Endothelial cell of umbilical vein (primary cell): Measurements from ENCODE around the gene MUC16. TPM values are rescaled to one million over a fixed set of nuclear protein-coding genes. Genes with fewer than 3 reads are reported as not detected.

ENCODE experiments used
- BruUV-seq: library from RNA; stranded (reverse); fragments of 400-500 nt; replicated peaks from 2 replicates; lab custom pipeline; 2021; lab: Mats Ljungman, UMichigan
- CTCF ChIA-PET: fragments of 300-600, 350-600 bp; sonication (Branson Sonifier 250); formaldehyde crosslinking; loops from one replicate; lab custom pipeline; 2021; ENCODE audit warnings: antibody characterized with exemption, inconsistent platforms; lab: Charles Lee
- POLR2A ChIA-PET: fragments of 300-600, 350-600 bp; sonication (Branson Sonifier 250); formaldehyde crosslinking; loops from one replicate; lab custom pipeline; 2021; ENCODE audit warnings: antibody characterized with exemption, inconsistent platforms; lab: Charles Lee
- DNase-seq: peaks from one replicate; pipeline ENCODE4 v3.0.0-alpha.2; 2011; ENCODE audit warnings: low read depth, low spot score
- FAIRE-seq: peaks from 2 replicates; lab custom pipeline; 2011; peaks lifted over from hg19 to GRCh38; lab: Jason Lieb, UNC
- H2AFZ ChIP-seq: 2 replicates; pipeline ENCODE4 v1.6.0; 2012; ENCODE audit warnings: low read depth, low read length, control low read depth, inconsistent platforms
- H3K27ac ChIP-seq: 2 replicates; pipeline ENCODE4 v1.5.1; 2011; ENCODE audit warnings: low read depth, mild to moderate bottlenecking, control low read depth, low read length, moderate library complexity; ENCODE audit not compliant: insufficient read depth
- H3K27me3 ChIP-seq, 2 experiments: 2 replicates each; pipeline versions ENCODE4 v1.6.0 to v1.6.1; 2011; ENCODE audit warnings: low read length in 2 of 2, mixed read lengths in 1 of 2; ENCODE audit not compliant: control insufficient read depth in 2 of 2, insufficient read depth in 2 of 2
- H3K36me3 ChIP-seq, 2 experiments: 2 replicates in 1 of 2; 3 replicates in 1 of 2; pipeline ENCODE4 v1.5.1; 2011; ENCODE audit warnings: low read length in 2 of 2, mild to moderate bottlenecking in 1 of 2, moderate library complexity in 1 of 2; ENCODE audit not compliant: control insufficient read depth in 2 of 2, insufficient read depth in 2 of 2; ENCODE audit errors: extremely low read depth in 1 of 2
- H3K4me1 ChIP-seq: 3 replicates; pipeline ENCODE4 v1.5.1; 2011; ENCODE audit warnings: mild to moderate bottlenecking, low read length; ENCODE audit not compliant: control insufficient read depth, insufficient read depth; ENCODE audit errors: extremely low read depth
- H3K4me2 ChIP-seq: 2 replicates; pipeline ENCODE4 v1.6.1; 2011; ENCODE audit warnings: low read length, control low read depth, mixed read lengths; ENCODE audit not compliant: insufficient read depth
- H3K4me3 ChIP-seq, 3 experiments: fragments of 200-600 bp in 1 of 3; sonication (generic), shearing (Covaris generic) in 1 of 3; replicated peaks in 1 of 3; 2 replicates each; pipeline ENCODE4 v1.5.1; 2011 to 2016; ENCODE audit warnings: control low read depth in 3 of 3, low read length in 3 of 3, mild to moderate bottlenecking in 2 of 3, inconsistent platforms in 1 of 3, low read depth in 1 of 3, moderate library complexity in 1 of 3; ENCODE audit not compliant: insufficient read depth in 1 of 3
- H3K79me2 ChIP-seq: 2 replicates; pipeline ENCODE4 v1.6.0; 2012; ENCODE audit warnings: low read length, inconsistent platforms; ENCODE audit not compliant: control insufficient read depth, insufficient read depth
- H3K9ac ChIP-seq: replicated peaks from 2 replicates; pipeline ENCODE3; 2011; ENCODE audit warnings: low read length, control low read depth; ENCODE audit not compliant: insufficient read depth; ENCODE audit errors: extremely low read depth
- H3K9me1 ChIP-seq: replicated peaks from 3 replicates; pipeline ENCODE4 v1.6.0; 2011; ENCODE audit warnings: mild to moderate bottlenecking, low read length; ENCODE audit not compliant: control insufficient read depth, insufficient read depth; ENCODE audit errors: extremely low read depth
- H3K9me3 ChIP-seq: replicated peaks from 2 replicates; pipeline ENCODE4 v1.5.1; 2012; ENCODE audit warnings: low read length, inconsistent platforms; ENCODE audit not compliant: control insufficient read depth, insufficient read depth
- H4K20me1 ChIP-seq: replicated peaks from 2 replicates; pipeline ENCODE3; 2011; ENCODE audit warnings: mild to moderate bottlenecking, low read length; ENCODE audit not compliant: control insufficient read depth, insufficient read depth; ENCODE audit errors: extremely low read depth
- EZH2 ChIP-seq: IDR thresholded peaks from 2 replicates; pipeline ENCODE4 v1.6.1; 2012; ENCODE audit warnings: borderline replicate concordance, low read depth, mild to moderate bottlenecking, moderate library complexity, low read length, inconsistent platforms; ENCODE audit not compliant: severe bottlenecking
- FOS ChIP-seq: IDR thresholded peaks from 2 replicates; pipeline ENCODE4 v1.6.1; 2011; ENCODE audit warnings: mild to moderate bottlenecking, low read length, moderate library complexity, borderline replicate concordance; ENCODE audit not compliant: insufficient read depth
- JUN ChIP-seq: IDR thresholded peaks from 2 replicates; pipeline ENCODE4 v1.6.1; 2011; ENCODE audit warnings: borderline replicate concordance, low read depth; ENCODE audit not compliant: insufficient read length, insufficient read depth
- MYC ChIP-seq: IDR thresholded peaks from one replicate; pipeline ENCODE4 v1.6.1; 2011; ENCODE audit warnings: mild to moderate bottlenecking, low read depth, low read length
- POLR2A ChIP-seq: IDR thresholded peaks from 2 replicates; pipeline ENCODE4 v1.6.1; 2012; ENCODE audit warnings: low read depth, mild to moderate bottlenecking, control low read depth, low read length
- POLR2AphosphoS5 ChIP-seq: IDR thresholded peaks from 2 replicates; pipeline ENCODE4 v1.6.1; 2012; ENCODE audit warnings: low read depth, mild to moderate bottlenecking, control low read depth, low read length, moderate library complexity; ENCODE audit not compliant: insufficient read depth
- dilution Hi-C: fragments of 300-500 bp; cut with MboI; formaldehyde crosslinking; loops from one replicate; pipeline ENCODE4 v1.15.0; 2019; ENCODE audit warnings: low sequenced_read_pairs; ENCODE audit not compliant: extremely low pct_ligation_motif_present
- intact Hi-C: fragments of 100-400 bp; cut with micrococcal nuclease; formaldehyde crosslinking; loops from one replicate; pipeline ENCODE4 v1.10.0; 2022
- polyA plus RNA-seq, 4 experiments: library from polyadenylated mRNA; depleted of rRNA in 3 of 4; stranded (reverse) in 3 of 4; unstranded in 1 of 4; fragments of >200 nt; gene quantifications; 2 replicates each; pipeline versions ENCODE4 v1.2.1 to v1.2.3, GENCODE V29; 2011 to 2012; ENCODE audit warnings: missing spikeins in 1 of 4
- total RNA-seq: library from RNA; stranded (reverse); gene quantifications from 2 replicates; pipeline ENCODE4 v1.2.3, GENCODE V29; 2021
- TF ChIP-seq, protein P1 (sequence below): IDR thresholded peaks from 2 replicates; pipeline ENCODE4 v1.6.1; 2011; ENCODE audit not compliant: insufficient read depth, insufficient read length
- TF ChIP-seq, protein P2 (sequence below), 2 donors: IDR thresholded peaks; 1 replicate in 1 of 2; 2 replicates in 1 of 2; pipeline ENCODE4 v1.5.1; 2011; ENCODE audit warnings: low read length in 2 of 2, mild to moderate bottlenecking in 2 of 2, moderate library complexity in 2 of 2, control low read depth in 1 of 2, inconsistent platforms in 1 of 2, low read depth in 1 of 2; ENCODE audit not compliant: insufficient read depth in 1 of 2; ENCODE audit errors: extremely low read depth in 1 of 2

Gene MUC16
- total and polyA plus RNA-seq, 2 donors (not counting 3 experiments of a cell fraction or from before 2014, with no cell fraction given), result not detected

DNA sequence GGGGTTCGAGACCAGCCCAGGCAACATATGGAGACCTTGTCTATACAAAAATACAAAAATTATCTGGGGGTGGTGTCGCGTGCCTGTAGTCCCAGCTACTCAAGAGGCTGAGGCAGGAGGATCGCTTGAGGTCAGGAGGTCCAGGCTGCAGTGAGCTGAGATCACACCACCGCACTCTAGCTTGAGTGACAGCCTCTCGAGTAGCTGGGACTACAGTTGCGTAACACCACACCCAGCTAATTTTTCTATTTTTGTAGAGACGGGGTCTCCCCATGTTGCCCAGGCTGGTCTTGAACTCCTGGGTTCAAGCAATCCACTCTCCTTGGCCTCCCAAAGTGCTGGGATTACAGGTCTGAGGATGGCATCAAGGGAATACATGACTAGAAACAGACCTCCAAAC is 30.8 kb upstream of the MUC16 start:
- Histone ChIP-seq H4K20me1 (no peaks in the 10 kb centered on the region), H3K9me3 (no peaks in the 10 kb centered on the region), H3K9ac (no peak overlapping the region), H2AFZ (no peak overlapping the region), H3K4me2 (no peak overlapping the region), H3K27ac (no peak overlapping the region), H3K4me3 (no peak overlapping the region), H3K9me1 (no peaks in the 10 kb centered on the region), H3K4me1 (no peaks in the 10 kb centered on the region), H3K79me2 (no peaks in the 10 kb centered on the region), H3K36me3 (no peaks in the 10 kb centered on the region), H3K27me3 (no peaks in the 10 kb centered on the region)
- CTCF ChIA-PET, result interaction anchor here (0.6 kb wide), 1 partner anchor 165 kb away, joined by 3 read pairs; no protein-coding TSS in a partner anchor
- POLR2A ChIA-PET, result no interaction called here
- dilution Hi-C loops (no loop called here), intact Hi-C loops (no loop called here)
- BruUV-seq, result no TSS peak
- TF ChIP-seq MYC (no peak), POLR2AphosphoS5 (no peak), POLR2A (no peak), EZH2 (no peak), FOS (no peak), JUN (no peak)
- TF ChIP-seq, protein P1, sequence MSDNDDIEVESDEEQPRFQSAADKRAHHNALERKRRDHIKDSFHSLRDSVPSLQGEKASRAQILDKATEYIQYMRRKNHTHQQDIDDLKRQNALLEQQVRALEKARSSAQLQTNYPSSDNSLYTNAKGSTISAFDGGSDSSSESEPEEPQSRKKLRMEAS, result no peak
- TF ChIP-seq, protein P2, sequence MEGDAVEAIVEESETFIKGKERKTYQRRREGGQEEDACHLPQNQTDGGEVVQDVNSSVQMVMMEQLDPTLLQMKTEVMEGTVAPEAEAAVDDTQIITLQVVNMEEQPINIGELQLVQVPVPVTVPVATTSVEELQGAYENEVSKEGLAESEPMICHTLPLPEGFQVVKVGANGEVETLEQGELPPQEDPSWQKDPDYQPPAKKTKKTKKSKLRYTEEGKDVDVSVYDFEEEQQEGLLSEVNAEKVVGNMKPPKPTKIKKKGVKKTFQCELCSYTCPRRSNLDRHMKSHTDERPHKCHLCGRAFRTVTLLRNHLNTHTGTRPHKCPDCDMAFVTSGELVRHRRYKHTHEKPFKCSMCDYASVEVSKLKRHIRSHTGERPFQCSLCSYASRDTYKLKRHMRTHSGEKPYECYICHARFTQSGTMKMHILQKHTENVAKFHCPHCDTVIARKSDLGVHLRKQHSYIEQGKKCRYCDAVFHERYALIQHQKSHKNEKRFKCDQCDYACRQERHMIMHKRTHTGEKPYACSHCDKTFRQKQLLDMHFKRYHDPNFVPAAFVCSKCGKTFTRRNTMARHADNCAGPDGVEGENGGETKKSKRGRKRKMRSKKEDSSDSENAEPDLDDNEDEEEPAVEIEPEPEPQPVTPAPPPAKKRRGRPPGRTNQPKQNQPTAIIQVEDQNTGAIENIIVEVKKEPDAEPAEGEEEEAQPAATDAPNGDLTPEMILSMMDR (IDR thresholded peaks at IDR 0.05; ENCODE audit: extremely low read depth in 1 of 2, insufficient read depth in 1 of 2, low read depth in 1 of 2, low read length in 2 of 2), result no peak
- FAIRE-seq, result no peak
- no peak for DNase-seq
